ENCODE measurements around the gene RGS6. TPM values are rescaled to one million over a fixed set of nuclear protein-coding genes. Genes with fewer than 3 reads are reported as not detected.

RGS6 gene
- total RNA-seq, 1 donor from 2014 or later = 26.1 TPM

DNA sequence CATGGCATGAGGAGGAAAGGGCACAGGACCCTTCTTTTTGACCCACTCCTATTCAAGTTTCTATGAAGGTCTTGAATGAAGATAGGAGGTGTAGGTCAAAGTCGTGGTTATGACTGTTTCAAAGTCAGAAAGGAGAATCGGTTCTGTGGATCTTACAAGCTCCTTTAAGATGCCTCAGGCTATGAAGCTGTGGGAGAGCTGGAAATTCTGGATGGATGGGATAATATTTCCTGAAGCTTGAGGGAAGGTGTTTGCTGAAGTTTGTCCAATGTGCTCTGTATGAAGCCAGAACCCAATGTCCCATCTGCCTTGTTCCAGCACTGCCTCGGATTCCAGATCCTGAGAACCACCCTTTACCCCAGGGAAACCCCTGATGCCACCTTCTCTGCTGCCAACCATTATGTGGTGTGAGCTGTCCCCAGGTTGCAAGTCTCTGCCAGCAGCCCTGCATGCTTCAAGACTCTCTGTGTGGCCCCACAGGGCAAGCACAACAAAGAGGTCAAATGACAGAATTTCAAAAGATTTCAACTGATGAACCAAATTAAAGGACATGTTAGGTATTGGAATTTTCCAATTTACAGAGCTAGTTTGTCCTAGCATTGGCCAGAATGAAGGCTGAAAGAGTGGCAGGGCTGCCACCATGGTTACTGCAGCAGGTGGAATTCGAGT is 472.0 kb downstream of the RGS6 start:
- intact Hi-C loops (cut with DNase I) = no loop called here
- no peak for DNase-seq
- no peak for ATAC-seq (ENCODE audit: poor library complexity)

DNA sequence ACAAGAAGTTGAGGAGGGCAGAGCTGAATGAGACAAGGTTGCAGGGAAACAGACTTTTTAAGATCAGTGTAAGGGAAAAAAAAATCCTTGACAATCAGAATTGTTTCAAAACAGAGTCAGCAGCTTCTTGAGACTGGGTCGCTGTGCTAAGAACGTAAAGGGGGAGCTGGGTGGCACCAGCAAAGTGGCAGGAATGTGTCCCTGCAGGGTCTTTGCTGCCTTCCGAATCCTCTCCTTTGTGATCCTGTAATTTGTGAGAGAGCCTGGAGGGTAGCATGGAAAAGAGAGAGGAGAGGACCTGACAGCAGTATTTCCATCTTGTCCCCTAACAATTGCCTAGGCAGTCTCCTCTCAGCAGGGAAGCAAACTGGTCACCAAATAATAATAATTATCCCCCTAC is 472.8 kb downstream of the RGS6 start:
- DNase-seq = no peak
- intact Hi-C loops (cut with DNase I) = no loop called here
- ATAC-seq (ENCODE audit: poor library complexity) = no peak

DNA sequence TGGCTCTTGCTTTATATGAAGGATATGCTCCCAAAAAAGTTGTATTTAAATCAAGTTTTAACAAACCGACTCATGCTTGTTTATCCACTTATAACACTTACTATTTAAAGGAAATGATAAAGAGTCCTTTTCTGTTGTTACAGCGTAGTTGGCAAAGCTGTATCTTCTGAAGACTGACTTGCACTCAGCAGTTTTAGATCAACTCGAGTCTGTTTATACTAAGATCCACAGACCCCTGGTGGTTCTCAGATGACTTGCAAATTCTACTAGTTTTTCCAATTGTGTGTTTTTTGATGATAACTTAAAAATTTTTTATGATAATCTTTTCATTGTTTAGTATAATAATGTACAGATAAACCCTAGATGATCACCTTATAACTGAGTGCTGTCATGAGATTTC is 475.8 kb downstream of the RGS6 start:
- intact Hi-C loops (cut with DNase I) = no loop called here
- no peak for ATAC-seq (ENCODE audit: poor library complexity)
- DNase-seq = no peak

DNA sequence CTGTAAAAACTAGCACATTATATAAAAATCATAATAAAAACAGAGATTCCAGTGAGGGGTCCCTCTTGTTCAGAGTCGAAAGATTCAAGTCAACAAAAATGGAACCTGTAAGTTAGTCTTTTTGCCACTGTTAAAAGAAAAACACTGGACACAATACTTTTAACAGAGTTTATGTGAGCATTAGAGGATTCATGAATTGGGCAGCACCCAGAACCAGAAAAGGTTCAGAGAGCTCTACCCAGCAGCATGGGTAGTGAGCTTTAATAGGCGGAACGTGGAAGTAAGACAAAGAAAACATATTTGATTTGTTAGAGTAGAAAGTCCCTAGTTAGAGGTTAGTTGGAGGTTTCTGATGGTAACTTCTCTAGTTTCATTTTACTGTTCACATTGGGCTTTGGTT is 476.8 kb downstream of the RGS6 start:
- DNase-seq (no peak), ATAC-seq (ENCODE audit: poor library complexity) (no peak)
- intact Hi-C loops (cut with DNase I) = no loop called here

DNA sequence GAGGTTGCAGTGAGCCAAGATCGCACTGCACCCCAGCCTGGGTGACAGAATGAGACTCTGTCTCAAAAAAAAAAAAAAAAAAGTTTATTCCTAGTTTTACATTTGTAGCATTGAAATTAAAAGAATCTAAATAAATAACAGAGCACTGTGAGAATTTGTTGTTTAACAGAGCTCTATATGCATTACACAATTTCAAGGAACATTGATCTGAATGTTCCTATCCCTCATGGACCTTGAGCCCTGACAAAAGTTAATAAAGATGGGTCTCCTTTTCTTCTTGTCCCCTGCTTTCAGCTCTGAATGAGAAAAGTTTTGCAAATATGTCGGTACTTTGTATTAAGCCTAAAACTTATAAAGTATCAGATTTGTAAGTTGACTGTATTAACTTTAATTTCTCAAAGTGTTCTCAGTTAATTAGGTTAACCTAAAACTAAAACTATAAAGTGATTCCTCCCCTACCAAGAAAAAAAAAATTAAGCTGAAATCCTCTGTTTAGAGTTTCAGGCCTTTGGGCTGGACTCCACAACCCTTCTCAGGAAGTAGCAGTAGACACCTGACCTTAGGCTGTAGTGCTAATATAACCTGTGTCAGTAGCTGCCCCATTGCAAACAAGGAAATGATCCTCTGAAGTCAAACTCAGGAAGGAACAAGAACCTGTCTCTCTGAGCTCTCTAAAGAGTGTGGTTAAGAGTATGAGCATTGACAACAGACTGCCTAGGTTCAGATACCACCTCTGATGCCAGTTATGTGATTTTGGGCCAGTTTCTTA is 484.0 kb downstream of the RGS6 start:
- intact Hi-C loops (cut with DNase I) = no loop called here
- DNase-seq (no peak), ATAC-seq (ENCODE audit: poor library complexity) (no peak)

DNA sequence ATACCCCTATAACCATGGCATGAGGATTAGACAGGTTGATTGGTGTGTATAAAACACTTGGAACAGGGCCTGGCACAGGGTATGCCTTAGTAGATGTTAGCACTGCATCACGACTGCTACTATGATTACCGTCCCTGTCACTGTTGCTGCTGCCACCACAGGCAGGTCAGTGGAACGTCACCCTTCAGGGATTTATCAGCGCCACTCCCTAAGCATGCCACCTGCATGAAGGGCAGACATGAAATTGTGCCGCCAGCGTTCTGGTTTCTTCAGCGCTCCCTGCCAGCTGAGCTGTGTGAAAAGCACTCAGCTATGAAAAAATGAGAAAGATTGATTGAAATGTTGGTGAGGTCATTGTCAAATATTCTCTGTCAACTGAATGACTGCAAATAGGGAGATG is 484.7 kb downstream of the RGS6 start:
- intact Hi-C loops (cut with DNase I) = no loop called here
- ATAC-seq (ENCODE audit: poor library complexity) (no peak), DNase-seq (no peak)

DNA sequence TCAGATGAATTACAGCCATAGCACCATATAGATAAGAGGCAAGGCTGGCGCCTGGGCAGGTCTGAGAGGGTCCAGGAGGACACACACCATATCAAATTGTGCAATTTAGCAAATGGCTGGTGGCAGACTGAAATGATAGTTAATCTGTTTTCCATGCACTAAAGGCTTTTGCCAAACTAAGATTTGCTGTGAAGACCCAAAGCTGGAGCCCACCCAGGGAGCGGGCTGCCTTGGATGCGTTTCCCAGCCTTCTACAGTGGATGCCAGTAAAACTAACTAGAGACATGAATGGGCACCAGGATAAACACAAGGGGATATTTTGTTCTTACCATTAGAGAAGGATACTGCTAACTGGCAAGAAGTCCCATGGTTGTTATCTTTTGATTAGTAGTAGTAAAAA is 486.6 kb downstream of the RGS6 start:
- no peak for ATAC-seq (ENCODE audit: poor library complexity)
- intact Hi-C loops (cut with DNase I) = no loop called here

DNA sequence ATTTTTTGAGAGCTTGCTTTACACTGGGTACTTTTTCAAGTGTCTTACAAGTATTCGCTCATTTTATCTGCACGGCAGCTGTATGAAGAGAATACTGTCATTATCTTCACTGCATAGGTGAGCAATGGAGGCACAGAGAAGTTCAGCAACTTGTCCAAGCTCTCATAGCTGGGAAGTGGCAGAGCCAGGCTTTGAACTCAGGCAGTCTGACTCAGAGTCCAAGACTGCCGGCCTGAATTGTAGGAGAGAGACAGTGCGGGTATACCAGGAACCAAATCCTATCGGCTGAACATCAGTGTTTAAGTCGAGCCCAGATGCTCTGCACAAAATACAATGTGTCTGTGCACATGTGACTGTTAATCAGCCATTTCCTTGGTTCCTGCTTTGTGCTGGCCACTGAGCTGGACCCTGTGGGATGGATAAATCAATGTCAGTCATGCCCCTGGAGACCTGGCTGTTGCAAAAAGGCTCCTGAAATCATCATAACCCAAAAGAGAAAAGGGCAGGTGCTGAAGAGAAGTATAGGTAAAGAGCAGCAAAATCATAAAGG is 487.1 kb downstream of the RGS6 start:
- intact Hi-C loops (cut with DNase I) = no loop called here
- DNase-seq (no peak), ATAC-seq (ENCODE audit: poor library complexity) (no peak)

More for the DNA sequence above, 486.6 kb downstream of the RGS6 start:
- no peak for DNase-seq

DNA sequence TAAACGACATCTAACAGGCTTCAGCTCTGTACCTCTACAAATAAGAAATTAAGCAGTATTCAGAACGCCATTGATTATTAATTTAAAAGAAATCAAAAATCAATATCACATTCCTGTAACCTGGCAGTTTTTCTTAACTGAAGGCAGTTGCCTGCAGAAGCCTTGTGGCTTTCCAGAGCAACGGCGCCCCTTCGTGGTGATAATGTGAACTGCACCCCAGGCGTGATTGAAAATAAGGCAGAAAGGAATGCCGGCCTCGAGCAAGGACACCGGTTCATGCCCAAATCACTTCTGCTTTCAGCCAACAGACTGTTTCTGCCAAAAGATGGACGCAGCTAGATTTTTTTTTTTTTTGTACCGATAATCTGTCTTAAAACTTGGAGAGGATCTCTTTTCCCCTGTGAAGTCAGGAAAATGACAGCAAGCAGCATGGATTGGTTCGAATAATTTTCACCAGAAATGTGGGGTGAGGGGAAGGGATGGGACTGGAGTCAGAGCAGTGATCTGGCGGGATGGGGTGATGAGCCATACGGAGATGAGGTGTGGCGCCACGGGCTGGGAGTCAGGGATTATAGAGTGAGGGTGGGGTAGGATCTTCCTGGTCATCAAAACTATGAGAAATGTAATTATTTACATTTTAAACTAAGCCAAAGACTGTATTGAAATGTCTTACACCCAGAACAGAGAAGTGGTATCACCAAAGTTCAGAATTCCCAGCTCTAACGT is 488.7 kb downstream of the RGS6 start:
- ATAC-seq (ENCODE audit: poor library complexity) = peak; percentile 64

DNA sequence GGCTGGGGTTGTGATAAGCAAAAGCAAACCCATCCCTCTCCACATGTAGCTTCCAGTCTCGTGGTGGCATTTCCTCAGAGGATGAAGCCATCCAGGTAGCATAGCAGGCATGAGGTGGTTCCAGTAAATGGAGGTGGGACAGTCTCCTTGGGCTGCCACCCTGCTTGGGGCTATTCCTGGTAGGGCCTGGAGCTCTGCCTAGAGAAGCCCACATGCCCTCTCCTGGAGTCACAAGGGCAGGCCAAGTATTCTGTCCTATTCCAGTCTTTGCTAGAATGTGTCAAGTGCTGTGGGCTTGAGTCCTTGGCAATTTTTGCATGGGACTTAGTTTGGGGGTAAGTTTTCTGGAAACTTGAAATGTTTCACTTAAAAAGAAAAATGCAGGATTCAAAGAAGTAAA is 491.7 kb downstream of the RGS6 start:
- intact Hi-C loops (cut with DNase I) = no loop called here
- ATAC-seq (ENCODE audit: poor library complexity) (no peak), DNase-seq (no peak)

More for the DNA sequence above, 488.7 kb downstream of the RGS6 start:
- DNase-seq = peak; percentile 79
- intact Hi-C loops (cut with DNase I) = no loop called here

DNA sequence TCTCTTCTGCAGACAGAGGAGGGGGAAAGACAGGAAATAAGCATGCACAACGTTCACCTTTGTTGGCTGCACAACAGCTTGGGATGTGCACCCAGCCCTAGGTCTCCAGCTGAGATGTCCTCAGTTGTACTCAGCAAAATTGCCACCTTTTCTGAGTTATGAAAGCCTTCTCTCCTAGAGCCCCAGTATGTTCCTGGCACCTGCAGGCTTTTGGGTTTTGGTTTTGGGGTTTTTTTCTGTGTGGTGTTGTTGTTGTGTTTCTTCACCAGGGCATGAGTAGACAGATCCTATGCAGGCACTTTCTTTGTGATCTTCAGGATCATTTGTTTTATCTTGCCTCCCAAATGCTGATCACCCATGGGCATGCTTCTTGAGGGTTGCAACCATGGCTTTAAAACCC is 498.2 kb downstream of the RGS6 start:
- intact Hi-C loops (cut with DNase I) = no loop called here
- ATAC-seq (ENCODE audit: poor library complexity) (no peak), DNase-seq (no peak)

DNA sequence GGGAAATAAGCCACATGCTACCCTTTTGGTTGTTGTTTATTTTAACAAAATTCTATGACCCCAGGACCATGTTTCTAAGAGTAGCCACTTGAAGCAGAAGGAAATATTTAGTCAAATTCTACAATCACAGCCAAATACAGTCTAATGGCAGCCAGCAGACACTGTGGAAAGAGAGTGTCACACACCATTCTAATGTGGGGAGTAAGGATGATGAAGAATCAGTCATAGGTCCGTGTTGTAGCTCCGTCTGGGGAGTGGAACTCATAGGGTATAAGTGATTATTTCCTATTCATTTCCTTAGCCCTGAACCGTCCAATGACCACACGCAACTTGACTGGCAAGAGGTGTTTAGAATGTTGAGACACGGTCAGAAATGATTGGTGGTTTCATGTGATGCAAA is 500.5 kb downstream of the RGS6 start:
- DNase-seq = no peak

DNA sequence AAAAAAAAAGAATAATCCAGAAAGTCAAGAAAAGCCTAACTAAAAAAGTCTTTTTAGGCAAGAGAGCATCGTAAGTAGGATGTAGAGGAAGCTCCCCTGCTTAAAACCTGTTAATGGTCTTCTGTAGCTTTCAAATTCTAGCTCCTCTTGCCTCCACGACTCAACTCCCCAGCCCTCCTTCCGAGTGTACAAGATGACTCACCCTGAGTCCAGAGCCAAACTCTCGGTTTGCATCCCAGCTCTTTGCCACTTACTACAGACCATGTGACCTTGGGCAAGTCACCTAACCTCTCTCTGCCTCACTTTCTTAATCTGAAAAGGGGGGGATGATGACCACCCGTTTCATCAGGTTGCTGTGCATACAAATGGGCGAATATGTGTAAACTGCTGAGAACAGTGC is 501.3 kb downstream of the RGS6 start:
- no peak for DNase-seq
- ATAC-seq (ENCODE audit: poor library complexity) = no peak
- intact Hi-C loops (cut with DNase I) = no loop called here

More for the DNA sequence above, 500.5 kb downstream of the RGS6 start:
- intact Hi-C loops (cut with DNase I) = no loop called here
- no peak for ATAC-seq (ENCODE audit: poor library complexity)

DNA sequence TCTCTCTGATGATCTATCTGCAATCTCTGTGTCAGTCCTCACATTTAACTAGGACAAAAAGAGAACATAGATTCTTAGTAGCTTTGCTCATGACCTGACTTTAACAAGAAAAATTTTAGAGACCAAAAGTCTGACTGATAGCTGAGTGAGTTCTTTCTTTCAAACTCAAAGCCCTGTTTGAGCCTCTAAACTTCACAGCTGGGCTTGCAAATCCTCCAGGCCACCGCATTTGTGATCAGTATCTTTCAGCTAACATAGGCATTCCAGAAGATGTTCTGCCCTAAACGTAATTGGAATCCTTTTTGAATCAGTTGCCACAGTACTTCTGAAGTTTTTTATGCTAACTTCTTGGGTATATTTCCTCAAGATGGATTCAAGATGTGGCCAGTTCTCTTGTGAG is 502.6 kb downstream of the RGS6 start:
- DNase-seq = no peak
- intact Hi-C loops (cut with DNase I) = no loop called here
- no peak for ATAC-seq (ENCODE audit: poor library complexity)

DNA sequence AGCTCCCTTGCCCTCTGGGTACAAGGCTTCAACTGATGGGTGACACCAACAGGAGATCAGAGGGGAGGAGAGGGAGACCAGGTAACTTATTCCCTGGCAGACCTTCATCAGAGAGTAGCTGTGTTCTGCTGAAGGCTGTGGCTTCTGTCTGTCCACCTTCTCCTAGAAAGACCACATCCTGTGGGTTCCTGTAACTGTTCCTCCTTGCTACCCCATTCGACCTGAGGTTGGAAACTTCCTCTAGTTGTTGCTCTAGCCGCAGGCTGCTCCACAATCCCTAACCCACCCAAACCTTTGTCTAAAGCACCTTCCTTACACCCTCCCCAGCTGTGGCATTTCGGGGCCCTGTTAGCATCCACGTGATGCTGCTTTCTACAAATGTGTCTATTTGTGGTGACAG is 507.5 kb downstream of the RGS6 start:
- DNase-seq (no peak), ATAC-seq (ENCODE audit: poor library complexity) (no peak)
- intact Hi-C loops (cut with DNase I) = no loop called here

DNA sequence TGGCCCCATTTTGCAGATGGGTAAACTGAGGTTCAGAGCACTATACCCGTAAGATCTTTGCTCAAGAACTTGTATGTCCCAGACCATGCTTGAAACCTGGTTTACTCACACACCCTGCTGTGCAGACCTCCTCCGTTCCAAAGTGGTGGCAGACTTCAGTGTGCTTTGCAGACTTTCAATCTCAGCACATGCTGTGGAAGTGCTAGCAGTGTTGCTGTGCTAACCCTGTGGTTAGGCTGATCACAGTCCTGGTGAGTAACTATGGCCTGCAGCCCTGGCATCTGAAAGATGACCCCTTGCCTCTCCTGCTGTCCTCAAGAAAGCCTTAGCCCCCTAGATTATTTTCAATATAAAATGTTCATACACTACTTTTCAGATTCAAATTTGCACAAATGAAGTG is 511.0 kb downstream of the RGS6 start:
- intact Hi-C loops (cut with DNase I) = no loop called here
- DNase-seq (no peak), ATAC-seq (ENCODE audit: poor library complexity) (no peak)

DNA sequence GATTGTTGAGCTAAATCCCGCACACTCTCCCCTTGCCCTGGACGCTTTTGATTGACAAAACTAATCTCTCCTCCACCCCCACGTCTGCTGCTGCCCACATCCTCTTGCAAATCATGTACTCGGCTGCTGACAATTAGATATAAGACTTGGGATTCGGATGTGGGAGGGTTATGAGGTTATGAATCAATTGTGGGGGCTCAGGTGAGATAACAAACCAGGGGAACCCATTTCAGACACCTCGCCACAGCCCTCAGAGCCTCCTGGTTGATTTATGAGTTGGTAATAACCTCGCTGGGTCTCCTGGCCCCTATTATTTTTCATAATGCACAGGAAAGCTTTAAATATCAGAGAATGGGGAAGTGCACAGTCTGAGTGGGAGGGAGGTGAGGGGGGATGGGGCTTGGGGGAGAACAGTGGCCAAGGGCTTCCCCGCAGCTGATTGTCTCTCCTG is 511.8 kb downstream of the RGS6 start:
- intact Hi-C loops (cut with DNase I) = no loop called here
- no peak for ATAC-seq (ENCODE audit: poor library complexity)
- no peak for DNase-seq

DNA sequence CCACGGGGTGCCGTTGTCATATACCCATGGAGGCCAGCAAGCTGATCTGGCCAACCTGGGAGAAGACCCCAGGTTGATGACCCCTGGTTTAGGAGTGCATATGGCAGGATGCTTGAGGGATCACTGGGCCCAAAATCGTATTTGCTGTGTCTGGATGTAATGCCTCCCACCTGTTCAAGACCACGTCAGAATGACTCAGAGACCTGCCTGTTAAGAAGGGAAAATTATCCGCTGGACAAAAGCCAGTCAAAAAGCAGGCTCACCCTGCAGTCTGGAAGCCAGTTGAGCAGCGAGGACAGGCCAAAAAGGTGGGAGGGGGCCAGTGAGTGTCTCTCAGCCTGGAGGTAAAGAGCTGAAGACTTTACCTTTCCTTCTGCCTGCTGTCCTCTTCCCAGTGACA is 512.5 kb downstream of the RGS6 start:
- intact Hi-C loops (cut with DNase I) = no loop called here
- ATAC-seq (ENCODE audit: poor library complexity) = no peak
- no peak for DNase-seq

DNA sequence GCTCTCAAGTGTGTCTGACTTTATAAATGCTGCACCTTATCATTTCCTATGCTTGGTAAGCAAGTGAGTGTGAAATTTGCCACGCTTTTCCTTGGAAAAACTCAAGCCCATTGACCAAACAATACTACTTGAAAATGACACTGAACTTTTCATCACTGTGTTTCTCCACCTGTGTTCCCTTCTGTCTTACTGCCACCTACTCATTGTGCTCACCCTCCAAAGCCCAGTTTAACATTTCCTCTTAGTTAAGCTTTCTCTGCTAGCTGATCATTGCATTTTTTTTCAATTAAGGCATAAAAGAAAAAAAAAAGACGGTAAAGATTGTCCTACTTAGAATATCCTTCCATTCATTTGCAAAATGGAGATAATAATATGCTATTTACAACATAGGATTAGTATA is 516.0 kb downstream of the RGS6 start:
- ATAC-seq (ENCODE audit: poor library complexity) (no peak), DNase-seq (no peak)
- intact Hi-C loops (cut with DNase I) = no loop called here

Measured in Right ventricle myocardium superior (tissue), 1 donor.